Epidermal melanocyte (primary cell): ENCODE results near the gene COPS6.

Experiments used
- DNase-seq: peaks from one replicate; pipeline ENCODE4 v3.0.0; 2011; ENCODE audit warnings: low spot score; ENCODE audit not compliant: insufficient read length

The COPS6 gene

DNA sequence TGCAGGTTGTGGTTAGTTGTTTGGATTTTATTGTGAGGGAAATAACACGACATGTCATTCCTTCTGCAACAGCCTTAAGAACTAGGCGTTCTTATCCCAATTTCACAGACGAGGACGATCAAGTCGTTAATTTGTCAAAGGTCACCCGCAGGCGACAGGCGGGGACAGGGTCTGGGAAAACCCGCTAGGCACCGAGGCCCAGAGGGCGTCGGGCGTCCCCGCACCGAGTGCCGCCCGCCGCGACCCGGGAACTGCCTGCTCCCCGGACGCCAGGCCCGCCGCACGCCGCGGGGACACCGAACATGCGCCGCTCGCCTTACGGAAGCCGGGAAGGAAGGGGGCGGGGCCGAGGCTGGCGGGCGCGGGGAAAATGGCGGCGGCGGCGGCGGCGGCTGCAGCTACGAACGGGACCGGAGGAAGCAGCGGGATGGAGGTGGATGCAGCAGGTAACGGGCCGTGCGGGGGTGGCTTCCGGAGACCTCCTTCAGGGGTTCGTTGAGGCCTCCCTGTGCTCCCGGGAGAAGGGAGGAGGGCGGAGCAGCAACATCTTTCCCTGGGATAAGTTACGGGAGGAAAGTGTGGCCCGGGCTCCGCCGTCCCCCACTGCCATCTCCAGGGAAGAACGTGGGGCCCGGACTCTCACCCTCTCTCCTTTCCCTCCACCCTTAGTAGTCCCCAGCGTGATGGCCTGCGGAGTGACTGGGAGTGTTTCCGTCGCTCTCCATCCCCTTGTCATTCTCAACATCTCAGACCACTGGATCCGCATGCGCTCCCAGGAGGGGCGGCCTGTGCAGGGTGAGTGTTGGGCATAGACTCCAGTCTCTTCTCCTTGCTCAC is at the start of gene COPS6:
TSS of gene COPS6 (plus strand) at position 349 of the 837 bp plus-strand sequence. CDS start at position 371, 22 bp downstream.
- peak; percentile 73 for DNase-seq

DNA sequence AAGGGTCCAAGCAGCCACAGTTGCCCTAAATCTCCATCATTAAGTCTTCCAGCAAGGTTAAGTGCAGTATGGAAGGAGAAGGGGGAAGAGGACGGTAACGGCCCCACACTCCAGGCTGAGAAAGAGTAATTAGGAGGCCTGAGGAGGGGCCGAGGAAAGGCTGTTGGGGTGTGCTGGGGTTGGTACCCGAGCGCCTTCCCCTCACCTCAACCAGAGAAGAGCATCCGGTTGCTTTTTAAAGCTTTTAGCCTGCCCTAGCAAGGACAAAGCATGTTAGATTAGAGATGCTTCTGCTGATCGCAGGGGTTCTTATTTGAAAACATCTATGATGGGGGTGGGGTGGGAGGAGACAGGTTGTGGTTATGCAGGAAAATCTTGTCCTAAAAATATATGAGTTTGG is 48.2 kb upstream of the COPS6 start:
- DNase-seq: no peak

DNA sequence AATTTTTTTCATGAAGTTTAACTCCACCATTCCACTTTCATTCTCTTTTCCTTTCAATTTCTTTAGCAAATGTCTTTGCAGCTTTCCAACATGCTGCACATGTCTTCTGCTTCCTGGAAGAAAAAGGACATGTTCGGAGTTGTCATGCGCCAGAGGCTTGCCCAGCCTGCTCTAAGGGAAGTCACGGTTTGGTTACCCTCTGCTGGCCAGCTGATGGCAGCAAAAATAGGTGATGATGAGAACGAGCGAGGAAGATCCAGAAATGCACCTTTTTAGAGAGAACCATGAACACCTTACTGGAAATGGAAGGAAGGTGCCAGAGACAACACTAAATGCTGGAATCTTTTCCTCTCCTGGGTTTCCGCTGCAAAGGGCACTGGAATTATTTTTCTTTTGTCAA is 44.1 kb upstream of the COPS6 start:
- no peak for DNase-seq

DNA sequence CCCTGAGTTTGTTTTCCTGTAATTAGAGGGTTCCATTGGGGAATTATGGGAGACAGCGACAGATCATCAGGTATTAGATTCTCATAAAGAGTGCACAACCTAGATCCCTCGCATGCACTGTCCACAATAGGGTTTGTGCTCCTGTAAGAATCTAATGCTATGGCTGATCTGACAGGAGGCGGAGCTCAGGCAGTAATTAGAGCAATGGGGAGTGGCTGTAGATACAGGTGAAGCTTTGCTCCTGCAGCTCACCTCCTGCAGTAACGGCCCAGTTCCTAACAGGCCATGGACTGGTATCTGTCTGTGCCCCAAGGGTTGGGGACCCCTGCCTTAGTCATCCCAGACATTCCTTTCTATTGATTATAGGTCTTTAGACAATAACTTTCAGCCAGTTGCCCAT is 40.1 kb upstream of the COPS6 start:
- no peak for DNase-seq

DNA sequence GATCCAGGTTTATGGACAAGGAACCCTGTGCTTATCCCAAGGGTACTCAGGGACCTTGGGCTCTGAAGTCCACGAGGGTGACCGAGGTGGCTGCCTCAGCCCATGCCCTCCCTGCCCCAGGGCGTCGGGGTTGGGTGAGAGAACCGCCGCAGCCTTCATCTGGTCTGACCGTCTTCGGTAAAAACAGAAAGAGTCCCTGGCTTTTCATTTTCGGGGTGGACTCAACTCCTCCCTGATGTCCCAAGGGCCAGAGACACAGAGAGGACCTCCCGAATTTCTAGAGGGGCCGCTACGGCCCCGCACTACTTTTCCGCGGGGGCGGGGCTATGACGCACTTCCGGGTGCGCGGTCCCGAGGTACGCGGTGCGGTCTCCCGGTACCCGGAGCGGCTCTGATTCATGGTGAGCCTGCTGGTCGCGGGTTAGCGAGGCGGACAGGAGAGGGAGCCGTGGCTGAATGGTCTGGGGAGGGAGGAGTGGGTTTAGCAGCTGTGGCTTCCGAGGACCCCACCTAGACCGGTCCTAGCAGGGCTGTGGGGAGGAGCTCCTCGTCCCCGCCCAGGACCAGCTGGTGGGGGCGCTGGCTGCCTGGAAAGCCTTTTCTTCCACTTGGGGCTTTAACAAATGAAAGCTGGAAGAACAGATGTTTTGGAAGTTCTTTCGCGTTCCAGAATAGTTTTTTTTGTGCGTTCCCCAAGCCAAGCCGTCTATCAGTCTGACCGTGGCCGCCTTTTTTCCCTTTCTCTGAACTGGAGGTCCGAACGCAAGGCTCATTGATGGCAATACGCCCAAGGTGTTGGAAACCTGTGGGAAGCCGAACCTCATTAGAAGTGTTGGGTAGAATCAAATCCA is 39.1 kb upstream of the COPS6 start, which contains the start of gene ZSCAN21:
TSS of gene ZSCAN21 (plus strand) at position 334 of the 851 bp plus-strand sequence. CDS start 7,233 bp downstream, outside the sequence.
- peak; percentile 88 for DNase-seq

DNA sequence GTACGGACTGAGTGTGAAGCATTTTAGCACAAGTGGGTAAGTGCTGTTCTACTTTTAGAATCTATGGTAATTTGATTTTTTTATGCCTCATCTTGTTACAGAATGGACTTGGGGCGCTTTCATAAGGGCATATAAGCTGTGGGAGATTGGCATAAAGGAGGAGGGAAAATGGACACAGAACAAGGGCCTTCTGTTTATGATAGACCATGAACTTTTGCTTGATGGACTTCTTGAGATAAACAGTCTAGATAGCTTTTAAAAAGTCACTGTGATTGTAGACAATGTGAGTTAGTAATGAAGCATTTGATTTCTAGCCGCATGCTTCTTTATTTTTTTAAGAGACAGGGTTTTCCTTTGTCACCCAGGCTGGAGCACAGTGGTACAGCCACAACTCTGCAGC is 37.2 kb upstream of the COPS6 start:
- peak; percentile 71 for DNase-seq

DNA sequence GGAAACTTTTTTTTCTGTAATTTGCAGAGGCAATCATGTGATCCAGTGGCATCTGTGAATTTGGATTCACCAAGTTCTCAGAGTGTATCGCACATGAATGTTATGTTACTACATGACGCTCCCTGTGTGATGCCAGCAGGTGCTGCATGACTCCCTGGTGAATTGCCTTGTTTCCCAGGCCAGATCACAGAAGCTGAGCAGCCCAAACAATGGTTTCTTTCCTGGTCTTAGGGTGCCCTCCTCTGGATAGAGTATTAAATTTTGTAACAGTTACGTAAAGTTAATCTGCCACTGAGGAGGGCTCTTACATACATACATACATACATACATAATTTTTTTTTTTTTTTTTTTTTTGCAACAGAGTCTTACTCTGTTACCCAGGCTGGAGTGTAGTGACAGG is 35.6 kb upstream of the COPS6 start:
- no peak for DNase-seq

DNA sequence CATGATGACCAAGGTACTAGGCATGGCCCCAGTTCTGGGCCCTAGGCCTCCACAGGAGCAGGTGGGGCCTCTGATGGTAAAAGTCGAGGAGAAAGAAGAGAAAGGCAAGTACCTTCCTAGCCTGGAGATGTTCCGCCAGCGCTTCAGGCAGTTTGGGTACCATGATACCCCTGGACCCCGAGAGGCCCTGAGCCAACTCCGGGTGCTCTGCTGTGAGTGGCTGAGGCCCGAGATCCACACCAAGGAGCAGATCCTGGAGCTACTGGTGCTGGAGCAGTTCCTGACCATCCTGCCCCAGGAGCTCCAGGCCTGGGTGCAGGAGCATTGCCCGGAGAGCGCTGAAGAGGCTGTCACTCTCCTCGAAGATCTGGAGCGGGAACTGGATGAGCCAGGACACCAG is 31.8 kb upstream of the COPS6 start:
- DNase-seq: no peak

DNA sequence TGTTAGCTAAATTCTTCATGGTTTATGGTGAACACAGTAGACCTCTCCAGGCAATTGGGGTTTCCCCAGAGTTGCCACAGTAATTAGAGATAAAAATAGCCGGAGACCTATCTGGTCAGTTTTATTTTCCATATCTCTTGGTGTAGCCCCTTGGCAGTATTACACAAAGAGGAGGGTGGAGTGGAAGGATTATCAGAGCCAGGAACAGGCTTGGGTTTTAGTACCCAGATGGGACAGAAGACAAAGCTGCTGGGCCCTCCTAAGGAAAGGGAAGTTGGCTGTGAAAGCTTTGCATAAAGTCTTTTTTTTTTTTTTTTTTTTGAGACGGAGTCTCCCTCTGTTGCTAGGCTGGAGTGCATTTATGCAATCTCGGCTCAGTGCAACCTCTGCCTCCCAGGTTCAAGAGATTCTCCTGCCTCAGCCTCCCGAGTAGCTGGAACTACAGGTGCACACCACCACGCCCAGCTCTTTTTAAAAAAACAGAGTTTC is 29.5 kb upstream of the COPS6 start:
- DNase-seq: no peak

DNA sequence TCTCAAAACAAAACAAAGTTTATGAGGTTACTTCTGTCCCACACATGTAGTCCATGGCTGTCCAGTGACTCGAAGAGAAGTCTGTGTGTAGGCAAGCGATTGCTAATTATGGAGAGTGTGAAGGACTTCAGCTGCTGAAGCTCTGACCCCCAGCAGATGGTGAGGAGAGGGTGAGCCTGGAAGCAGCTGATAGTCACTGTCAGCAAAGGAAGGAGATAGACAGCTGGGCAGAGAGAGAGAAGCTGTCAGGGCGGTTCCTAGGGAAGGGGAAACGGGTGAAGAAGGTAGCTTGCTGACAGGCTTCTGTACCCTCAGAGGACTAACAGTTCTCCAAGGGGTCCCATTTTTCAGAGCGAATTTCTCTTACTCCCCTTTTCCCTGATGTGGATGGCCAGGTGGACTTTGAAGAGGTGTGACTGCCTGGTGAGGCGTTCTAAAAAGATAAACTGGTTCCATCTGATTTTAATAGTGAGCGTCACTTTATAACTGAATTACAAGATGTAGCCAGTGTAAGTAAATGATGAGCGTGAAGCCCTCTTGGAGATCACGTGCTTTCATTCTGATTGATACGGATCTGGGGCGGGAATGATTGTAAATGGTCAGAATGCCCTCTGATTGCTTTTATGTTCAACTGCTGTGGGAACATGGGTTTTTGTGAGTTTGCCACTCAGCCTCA is 27.1 kb upstream of the COPS6 start:
- DNase-seq: no peak

DNA sequence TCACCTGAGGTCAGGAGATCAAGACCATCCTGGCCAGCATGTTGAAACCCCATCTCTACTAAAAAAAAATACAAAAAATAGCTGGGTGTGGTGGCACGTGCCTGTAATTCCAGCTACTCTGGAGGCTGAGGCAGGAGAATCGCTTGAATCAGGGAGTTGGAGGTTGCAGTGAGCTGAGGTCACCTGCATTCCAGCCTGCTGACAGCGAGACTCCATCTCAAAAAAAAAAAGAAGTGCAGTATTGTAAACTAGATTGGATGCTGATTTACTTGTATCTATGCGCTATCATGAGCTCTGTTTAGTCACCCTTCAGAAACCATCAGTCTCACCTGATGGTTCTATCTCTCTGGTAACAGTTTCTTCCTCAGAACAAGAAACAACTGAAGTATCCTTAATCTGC is 25.4 kb upstream of the COPS6 start:
- DNase-seq: no peak

DNA sequence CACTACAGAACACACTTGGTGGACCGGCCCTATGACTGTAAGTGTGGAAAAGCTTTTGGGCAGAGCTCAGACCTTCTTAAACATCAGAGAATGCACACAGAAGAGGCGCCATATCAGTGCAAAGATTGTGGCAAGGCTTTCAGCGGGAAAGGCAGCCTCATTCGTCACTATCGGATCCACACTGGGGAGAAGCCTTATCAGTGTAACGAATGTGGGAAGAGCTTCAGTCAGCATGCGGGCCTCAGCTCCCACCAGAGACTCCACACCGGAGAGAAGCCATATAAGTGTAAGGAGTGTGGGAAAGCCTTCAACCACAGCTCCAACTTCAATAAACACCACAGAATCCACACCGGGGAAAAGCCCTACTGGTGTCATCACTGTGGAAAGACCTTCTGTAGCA is 24.6 kb upstream of the COPS6 start:
- no peak for DNase-seq

DNA sequence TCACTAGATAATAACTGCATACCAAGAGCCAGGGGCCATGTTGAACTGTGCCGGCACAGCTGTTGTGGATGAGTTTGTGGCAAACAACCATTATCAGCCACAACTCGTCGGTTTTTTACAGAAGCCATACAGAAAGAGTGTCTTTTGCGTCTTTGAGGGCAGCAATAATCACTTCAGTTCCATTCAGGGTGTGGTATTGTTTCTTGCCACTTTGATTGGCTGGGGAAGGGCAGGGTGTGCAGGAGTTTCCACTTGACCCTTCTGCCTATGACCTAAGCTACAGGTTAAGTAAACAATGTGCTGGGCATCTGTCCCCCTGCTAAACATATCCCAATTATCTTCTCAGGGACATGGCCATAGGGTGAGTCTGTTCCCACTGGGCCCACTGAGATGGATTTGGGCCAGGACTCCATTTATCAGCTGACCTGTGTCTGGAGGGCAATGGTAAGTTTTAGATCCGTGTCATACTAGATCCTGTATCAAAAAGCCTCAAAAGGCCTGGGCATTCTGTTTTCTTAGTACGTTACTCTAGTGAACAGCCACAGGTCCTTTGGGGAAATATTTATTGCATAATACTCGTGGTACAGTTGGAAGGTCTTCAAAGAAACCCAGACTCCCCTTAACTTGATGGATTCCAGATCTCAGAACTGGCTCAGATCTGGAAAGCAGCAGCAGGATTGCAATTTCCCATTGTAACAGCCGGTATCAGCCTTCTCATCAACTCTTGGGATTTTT is 23.1 kb upstream of the COPS6 start:
- DNase-seq: no peak

DNA sequence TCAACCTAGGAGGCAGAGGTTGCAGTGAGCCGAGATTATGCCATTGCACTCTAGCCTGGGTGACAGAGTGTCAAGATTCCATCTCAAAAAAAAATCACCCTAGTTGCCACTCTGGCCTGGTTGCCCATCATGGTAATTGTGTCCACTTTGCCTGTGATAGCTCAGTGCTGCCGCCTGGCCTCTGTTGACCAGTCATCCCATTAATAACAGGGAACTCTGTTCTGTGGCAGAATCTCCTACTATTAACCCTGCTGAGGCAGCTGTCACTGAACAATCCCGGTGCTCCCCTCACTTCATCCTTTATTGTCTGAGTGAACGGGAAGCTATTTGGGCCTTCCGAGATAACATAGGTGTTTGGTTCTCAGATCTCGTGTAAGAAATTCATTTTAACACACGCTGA is 21.8 kb upstream of the COPS6 start:
- no peak for DNase-seq

DNA sequence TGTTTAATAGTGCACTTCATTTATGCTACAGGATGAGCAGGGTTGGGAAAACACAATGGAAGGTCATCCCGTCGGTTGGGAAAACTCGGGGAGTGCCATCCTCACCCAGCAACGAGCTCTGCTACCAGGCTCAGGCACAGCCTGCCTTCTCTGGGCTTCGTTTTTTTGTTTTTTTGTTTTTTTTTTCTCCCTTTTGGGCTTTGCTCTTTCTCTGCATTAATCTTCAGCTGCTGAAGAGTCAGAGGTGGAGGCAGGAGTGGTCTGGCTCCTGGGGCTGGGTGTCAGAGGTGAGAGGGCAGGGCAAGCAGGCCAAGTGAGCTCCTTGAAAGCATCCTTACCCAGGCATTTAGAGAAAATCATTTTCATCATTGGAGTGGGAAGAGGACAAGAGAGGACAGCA is 18.8 kb upstream of the COPS6 start:
- no peak for DNase-seq

DNA sequence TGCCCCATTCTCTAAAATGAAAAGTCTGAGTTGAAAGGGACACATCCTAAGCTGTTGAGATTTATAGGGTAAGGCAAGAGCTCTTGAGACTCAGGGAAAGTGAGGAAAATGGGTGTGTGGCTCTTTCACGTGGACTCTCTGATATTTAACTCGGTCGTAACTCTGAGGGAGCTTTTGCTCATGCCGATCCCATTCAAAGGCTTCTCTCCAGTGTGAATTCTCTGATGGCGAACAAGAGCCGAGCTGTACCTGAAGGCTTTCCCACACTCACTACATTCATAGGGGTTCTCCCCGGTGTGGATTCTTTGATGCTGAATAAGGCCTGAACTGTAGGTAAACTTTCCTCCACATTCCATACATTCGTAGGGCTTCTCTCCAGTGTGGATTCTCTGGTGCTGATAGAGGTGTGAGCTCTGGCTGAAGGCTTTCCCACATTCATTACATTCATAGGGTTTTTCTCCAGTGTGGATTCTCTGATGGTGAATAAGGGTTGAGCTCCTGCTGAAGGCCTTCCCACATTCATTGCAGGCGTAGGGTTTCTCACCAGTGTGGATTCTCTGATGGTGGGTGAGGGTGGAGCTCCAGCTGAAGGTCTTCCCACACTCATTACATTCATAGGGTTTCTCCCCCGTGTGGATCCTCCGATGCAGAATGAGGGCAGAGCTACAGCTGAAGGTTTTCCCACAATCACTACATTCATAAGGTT is 17.6 kb upstream of the COPS6 start:
- no peak for DNase-seq

DNA sequence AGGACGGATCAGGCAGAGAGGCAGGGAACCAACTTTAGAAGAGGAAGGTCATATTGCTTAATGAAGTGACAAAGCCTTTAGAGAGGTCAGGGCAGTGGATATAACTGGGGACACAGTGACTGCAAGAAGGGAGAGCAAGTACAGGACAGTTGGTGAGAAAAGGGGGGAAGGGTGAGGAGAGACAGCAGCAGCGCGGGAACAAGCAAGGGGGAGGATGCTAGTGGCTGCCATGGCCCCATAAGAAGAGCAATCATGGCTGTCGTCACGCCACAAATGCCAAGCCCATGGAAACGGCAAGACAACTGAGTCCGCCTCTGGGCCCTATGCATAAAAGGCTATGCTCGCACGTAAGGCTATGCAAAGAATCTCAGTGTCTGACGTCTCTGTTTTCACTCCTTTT is 16.3 kb upstream of the COPS6 start:
- DNase-seq: no peak

DNA sequence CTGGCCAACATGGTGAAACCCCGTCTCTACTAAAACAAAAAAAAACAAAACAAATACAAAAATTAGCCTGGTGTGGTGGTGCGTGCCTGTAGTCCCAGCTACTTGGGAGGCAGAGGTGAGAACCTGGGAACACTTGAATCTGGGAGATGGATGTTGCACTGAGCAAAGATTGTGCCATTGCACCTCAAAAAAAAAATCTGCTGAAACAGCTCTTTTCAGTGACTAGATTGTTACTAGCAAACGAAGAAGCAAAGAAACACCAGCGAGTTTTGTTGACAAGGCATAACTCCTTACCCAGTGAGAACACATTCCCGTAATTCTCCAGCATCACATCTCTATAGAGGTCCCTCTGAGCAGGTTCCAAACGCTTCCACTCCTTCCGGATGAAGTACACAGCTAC is 13.9 kb upstream of the COPS6 start:
- DNase-seq: no peak

DNA sequence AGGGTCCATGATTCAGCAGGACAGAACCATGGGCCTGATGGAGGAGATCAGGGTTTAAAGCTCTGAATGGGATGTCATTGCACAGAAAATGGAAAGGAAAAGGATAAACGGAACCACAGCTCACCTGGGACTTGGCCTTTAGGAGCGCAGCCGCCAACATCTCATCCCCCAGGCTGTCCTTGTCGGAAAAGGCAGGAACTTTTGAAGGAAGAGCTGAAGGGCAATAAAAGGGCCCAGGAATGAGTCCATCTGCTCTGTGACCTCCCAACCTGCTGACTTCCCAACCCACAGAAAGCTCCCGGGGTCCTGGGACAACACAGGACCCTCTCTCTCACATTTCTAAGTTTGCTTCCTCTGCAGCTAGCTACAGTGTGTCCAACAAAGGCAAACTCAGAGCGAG is 13.4 kb upstream of the COPS6 start:
- no peak for DNase-seq

DNA sequence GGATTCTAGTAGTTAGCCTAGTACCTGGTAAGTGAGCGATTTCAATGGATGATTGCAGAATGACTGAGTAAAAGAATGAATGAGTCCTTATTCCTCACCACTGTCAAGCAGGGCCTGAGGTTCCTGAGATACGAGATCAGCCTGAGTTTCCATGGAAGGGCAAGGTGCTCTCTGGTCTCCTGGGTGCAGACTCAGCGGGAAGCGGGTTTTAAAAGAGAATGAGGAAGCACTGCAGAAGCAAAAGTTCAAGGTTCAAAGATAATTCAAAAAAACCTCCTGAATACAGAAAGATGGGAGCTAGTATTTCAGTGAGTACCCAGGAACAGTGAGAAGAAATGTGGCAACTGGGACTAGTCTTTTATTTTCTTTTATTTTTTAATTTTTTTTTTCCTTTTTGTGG is 11.6 kb upstream of the COPS6 start:
- DNase-seq: no peak
